ENCODE results near the gene EFCAB9.

GRCh38 chr5:172207511-172207910 is 13.5 kb downstream of the EFCAB9 start:
- TF ChIP-seq POLR2A (IDR thresholded peaks at IDR 0.05) (no peak), CTCF (IDR thresholded peaks at IDR 0.05) (no peak)

Measured in heart left ventricle (tissue), 13 donors.